AG09319 (cell line): ENCODE results near the gene ESYT2.

ENCODE experiments used
- DNase-seq: peaks from one replicate; pipeline ENCODE4 v3.0.0-alpha.2; 2010; ENCODE audit warnings: low read depth; ENCODE audit errors: extremely low read depth
- TF ChIP-seq, protein P1 (sequence below): IDR thresholded peaks from 2 replicates; pipeline ENCODE4 v1.5.1; 2011; ENCODE audit warnings: low read depth, mild to moderate bottlenecking, inconsistent platforms, low read length, moderate library complexity

Gene ESYT2

DNA sequence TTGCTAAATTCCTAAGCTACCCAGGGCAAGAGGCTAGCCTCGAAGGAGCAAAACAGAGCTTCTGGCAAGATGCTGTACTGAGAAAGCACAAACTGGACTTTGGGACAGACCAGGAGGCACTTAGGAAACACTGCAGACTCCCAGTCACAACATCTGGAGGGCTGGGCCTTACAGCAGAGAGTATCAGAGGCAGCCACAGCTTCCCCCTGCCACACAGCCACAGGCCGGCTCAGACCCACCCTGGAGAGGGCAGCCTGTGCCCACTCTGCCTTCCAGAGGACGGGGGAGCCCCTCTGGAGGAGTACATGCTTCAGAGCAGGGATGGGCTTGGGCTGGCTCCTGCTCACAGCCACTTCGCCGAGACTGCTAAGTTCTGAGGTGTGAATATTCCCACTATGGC, 17.4 kb downstream of the ESYT2 start:
- TF ChIP-seq, protein P1, sequence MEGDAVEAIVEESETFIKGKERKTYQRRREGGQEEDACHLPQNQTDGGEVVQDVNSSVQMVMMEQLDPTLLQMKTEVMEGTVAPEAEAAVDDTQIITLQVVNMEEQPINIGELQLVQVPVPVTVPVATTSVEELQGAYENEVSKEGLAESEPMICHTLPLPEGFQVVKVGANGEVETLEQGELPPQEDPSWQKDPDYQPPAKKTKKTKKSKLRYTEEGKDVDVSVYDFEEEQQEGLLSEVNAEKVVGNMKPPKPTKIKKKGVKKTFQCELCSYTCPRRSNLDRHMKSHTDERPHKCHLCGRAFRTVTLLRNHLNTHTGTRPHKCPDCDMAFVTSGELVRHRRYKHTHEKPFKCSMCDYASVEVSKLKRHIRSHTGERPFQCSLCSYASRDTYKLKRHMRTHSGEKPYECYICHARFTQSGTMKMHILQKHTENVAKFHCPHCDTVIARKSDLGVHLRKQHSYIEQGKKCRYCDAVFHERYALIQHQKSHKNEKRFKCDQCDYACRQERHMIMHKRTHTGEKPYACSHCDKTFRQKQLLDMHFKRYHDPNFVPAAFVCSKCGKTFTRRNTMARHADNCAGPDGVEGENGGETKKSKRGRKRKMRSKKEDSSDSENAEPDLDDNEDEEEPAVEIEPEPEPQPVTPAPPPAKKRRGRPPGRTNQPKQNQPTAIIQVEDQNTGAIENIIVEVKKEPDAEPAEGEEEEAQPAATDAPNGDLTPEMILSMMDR: no peak

DNA sequence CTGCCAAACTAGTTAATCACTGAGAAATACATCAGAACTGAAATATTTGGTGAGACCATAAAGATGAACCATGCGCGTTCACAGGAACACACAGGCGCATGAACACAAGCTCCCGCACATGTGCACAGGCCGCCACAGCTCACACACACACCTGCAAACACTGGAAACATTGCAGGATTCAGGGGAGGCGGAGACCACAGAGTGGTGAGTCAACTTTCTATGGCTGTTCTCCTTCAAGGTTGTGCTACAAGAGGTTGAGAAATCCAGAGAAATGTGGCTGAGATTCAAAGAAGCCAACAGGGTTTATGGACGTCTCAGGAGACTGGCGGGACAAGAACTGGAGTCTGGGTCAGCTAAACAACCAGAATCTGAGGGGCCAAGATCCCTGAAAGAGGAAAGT, 17.8 kb downstream of the ESYT2 start:
- DNase-seq: no peak
- TF ChIP-seq, protein P1: no peak

More for the DNA sequence above, 17.4 kb downstream of the ESYT2 start:
- no peak for DNase-seq

DNA sequence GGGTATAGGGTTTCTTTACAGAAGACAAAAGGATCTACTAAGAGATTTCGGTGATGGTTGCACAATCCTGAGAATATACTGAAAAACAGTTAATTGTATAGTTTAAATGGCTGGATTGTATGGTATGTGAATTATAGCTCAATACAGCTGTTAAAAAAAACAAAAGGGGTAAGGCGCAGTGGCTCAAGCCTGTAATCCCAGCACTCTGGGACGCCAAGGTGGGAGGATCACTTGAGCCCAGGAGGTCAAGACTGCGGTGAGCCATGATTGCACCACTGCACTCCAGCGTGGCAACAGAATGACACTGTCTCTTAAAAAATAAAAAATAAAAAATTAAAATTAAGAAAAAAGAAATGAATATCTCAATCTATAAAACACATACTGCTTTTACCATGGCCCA, 18.5 kb downstream of the ESYT2 start:
- no peak for DNase-seq
- TF ChIP-seq, protein P1: no peak

DNA sequence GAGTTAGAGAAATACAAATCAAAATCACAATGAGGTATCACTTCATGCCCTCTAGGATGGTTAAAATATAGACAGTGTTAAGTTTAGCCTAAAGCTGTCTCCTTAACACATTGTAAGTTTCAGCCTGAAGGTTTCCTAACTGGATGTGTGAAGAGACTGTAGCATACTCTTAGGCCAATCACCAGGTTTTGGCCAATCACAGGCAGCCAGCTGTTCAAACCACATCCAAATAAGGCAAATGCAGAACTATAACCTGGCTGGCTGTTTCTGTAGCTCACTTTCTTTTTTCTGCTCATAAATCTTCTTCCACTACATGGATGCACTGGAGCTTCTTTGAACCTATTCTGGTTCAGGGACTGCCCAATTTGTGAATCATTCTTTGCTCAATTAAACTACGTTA, 19.7 kb downstream of the ESYT2 start:
- TF ChIP-seq, protein P1: no peak
- no peak for DNase-seq

DNA sequence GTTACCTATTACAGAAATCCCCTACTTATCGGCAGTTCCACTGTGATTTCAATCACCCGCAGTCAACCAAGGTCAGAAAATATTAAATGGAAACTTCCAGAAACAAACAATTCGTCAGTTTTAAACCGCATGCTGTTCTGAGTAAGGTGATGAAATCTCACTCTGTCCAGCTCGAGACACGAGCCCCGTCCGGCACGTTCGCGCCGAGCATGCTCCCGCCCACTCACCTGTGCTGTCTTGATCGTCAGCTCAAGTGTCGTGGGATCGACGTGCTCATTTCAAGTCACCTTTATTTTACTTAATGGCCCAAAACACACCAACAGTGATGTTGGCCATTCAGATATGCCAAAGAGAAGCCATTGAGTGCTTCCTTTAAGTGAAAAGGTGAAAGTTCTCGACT, 21.2 kb downstream of the ESYT2 start:
- TF ChIP-seq, protein P1: no peak
- no peak for DNase-seq

DNA sequence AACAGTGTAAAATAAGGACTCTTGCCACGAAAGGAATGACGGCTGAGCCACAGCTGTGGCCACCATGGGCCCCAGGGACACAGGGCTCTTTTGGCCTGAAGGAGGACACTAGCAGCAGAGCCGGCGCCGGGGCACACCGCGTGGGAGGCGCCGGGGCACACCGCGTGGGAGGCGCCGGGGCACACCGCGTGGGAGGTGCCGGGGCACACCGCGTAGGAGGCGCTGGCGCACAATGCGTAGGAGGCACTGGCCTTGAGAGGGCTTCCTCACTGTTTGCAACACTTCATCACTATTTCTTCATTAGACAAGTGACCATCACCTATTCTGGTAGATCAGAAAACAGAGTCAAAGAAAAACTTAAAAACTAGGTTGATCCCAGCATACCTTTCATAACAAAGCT, 23.4 kb downstream of the ESYT2 start:
- DNase-seq: no peak
- TF ChIP-seq, protein P1: no peak

DNA sequence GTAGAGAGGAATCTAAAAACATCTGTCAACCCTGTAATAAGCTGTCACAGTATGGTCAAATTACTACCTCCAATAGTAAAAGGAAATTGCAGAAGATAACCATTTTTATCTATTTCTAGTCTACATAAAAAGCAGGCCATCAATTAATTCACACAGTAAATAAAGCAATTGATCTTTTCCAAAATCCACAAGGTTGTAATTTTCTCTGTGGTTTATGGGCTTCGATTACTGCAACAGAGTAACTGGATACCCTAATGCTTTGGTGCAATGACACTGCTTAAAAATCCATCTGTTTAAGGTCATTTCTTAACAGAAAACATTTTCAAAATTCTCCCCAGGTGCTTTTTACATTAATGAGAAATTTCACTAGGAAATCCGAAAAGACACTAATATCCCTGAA, 23.9 kb downstream of the ESYT2 start:
- TF ChIP-seq, protein P1: no peak
- no peak for DNase-seq
